ENCODE data around the gene ADGRG1. TPM values are rescaled to one million over a fixed set of nuclear protein-coding genes. Genes with fewer than 3 reads are reported as not detected.

ADGRG1 gene
- total RNA-seq, 2 experiments from 2014 or later = not detected

- Histone ChIP-seq H3K9me3 (ENCODE audit: low read length) (no peaks in the 10 kb centered on the region), H3K9me2 (ENCODE audit: insufficient read depth, low read length) (no peaks in the 10 kb centered on the region), H3K4me2 (ENCODE audit: low read length) (no peak overlapping the region), H3K4me1 (ENCODE audit: insufficient read depth, low read length, poor library complexity, severe bottlenecking) (no peaks in the 10 kb centered on the region), H3K27ac (ENCODE audit: low read depth, low read length, poor library complexity, severe bottlenecking) (no peak overlapping the region), H2AFZ (ENCODE audit: low read length) (no peak overlapping the region), H3K79me2 (ENCODE audit: insufficient read depth, low read depth, low read length) (no peaks in the 10 kb centered on the region), H4K20me1 (ENCODE audit: insufficient read depth, low read length) (no peaks in the 10 kb centered on the region; the same call in 1 of the 2 replicates), H3K4me3 (ENCODE audit: low read depth, low read length, poor library complexity, severe bottlenecking) (no peak overlapping the region), H3K36me3 (ENCODE audit: insufficient read depth, low read length) (no peaks in the 10 kb centered on the region)
- ChIA-PET CTCF (ENCODE audit: unreplicated experiment) (no interaction called here), POLR2A (no interaction called here)
- no peak for TF ChIP-seq EZH2phosphoT487 (IDR thresholded peaks at IDR 0.05; ENCODE audit: borderline replicate concordance, low read depth, low read length)
- TF ChIP-seq, protein P1, sequence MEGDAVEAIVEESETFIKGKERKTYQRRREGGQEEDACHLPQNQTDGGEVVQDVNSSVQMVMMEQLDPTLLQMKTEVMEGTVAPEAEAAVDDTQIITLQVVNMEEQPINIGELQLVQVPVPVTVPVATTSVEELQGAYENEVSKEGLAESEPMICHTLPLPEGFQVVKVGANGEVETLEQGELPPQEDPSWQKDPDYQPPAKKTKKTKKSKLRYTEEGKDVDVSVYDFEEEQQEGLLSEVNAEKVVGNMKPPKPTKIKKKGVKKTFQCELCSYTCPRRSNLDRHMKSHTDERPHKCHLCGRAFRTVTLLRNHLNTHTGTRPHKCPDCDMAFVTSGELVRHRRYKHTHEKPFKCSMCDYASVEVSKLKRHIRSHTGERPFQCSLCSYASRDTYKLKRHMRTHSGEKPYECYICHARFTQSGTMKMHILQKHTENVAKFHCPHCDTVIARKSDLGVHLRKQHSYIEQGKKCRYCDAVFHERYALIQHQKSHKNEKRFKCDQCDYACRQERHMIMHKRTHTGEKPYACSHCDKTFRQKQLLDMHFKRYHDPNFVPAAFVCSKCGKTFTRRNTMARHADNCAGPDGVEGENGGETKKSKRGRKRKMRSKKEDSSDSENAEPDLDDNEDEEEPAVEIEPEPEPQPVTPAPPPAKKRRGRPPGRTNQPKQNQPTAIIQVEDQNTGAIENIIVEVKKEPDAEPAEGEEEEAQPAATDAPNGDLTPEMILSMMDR (conservative IDR thresholded peaks at IDR 0.05; ENCODE audit: low read length) = no peak
- no TSS peak for BruUV-seq (replicated peaks)
- intact Hi-C loops (cut with micrococcal nuclease; ENCODE audit: unreplicated experiment) = no loop called here
- no peak for DNase-seq (ENCODE audit: low spot score)
Observed at GRCh38 chr16:57592591-57593003, 35.8 kb upstream of the ADGRG1 start.

GRCh38 chr16:57593021-57593420, 35.4 kb upstream of the ADGRG1 start:
- no peak overlapping the region for H2AFZ ChIP-seq (ENCODE audit: low read length)
- CTCF ChIA-PET (ENCODE audit: unreplicated experiment) = interaction anchor here (0.7 kb wide), 1 partner anchor 16 kb away, joined by 3 read pairs; no protein-coding TSS in a partner anchor
- H3K36me3 ChIP-seq (ENCODE audit: insufficient read depth, low read length) = no peaks in the 10 kb centered on the region
- TF ChIP-seq EZH2phosphoT487 (IDR thresholded peaks at IDR 0.05; ENCODE audit: borderline replicate concordance, low read depth, low read length) = no peak
- TF ChIP-seq, protein P1 (conservative IDR thresholded peaks at IDR 0.05; ENCODE audit: low read length) = no peak
- H3K79me2 ChIP-seq (ENCODE audit: insufficient read depth, low read depth, low read length) = no peaks in the 10 kb centered on the region
- POLR2A ChIA-PET = interaction anchor here (0.8 kb wide), 1 partner anchor 151 kb away, joined by 3 read pairs; no protein-coding TSS in a partner anchor
- H3K9me2 ChIP-seq (ENCODE audit: insufficient read depth, low read length) = no peaks in the 10 kb centered on the region
- DNase-seq (ENCODE audit: low spot score) = no peak
- BruUV-seq (replicated peaks) = no TSS peak
- intact Hi-C loops (cut with micrococcal nuclease; ENCODE audit: unreplicated experiment) = no loop called here
- H3K9me3 ChIP-seq (ENCODE audit: low read length) = no peaks in the 10 kb centered on the region
- no peak overlapping the region for H3K27ac ChIP-seq (ENCODE audit: low read depth, low read length, poor library complexity, severe bottlenecking)
- H4K20me1 ChIP-seq (ENCODE audit: insufficient read depth, low read length) = no peaks in the 10 kb centered on the region; the same call in 1 of the 2 replicates
- H3K4me3 ChIP-seq (ENCODE audit: low read depth, low read length, poor library complexity, severe bottlenecking) = no peak overlapping the region
- H3K4me1 ChIP-seq (ENCODE audit: insufficient read depth, low read length, poor library complexity, severe bottlenecking) = no peaks in the 10 kb centered on the region
- H3K4me2 ChIP-seq (ENCODE audit: low read length) = no peak overlapping the region

DNA sequence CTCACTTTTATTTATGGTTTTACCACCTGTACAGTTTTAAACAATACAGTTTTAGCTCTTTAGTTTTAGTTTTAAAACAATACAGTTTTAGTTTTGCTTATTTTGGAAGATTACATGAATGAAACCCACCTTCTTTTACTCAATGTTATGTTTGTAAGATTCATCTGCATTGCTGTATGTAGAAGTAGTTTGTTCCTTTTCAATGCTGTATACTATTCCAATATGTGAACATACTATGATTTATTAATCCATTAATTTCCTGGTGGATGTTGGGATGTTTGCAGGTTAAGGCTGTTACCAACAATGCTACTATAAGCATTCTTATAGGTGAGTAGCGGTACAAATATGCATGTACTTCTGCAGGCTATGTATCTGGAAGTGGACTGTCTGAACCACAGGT, 34.4 kb upstream of the ADGRG1 start:
- Histone ChIP-seq H3K79me2 (ENCODE audit: insufficient read depth, low read depth, low read length) (no peaks in the 10 kb centered on the region), H3K9me3 (ENCODE audit: low read length) (no peaks in the 10 kb centered on the region), H3K4me2 (ENCODE audit: low read length) (no peak overlapping the region), H3K9me2 (ENCODE audit: insufficient read depth, low read length) (no peaks in the 10 kb centered on the region), H3K36me3 (ENCODE audit: insufficient read depth, low read length) (no peaks in the 10 kb centered on the region), H3K4me1 (ENCODE audit: insufficient read depth, low read length, poor library complexity, severe bottlenecking) (no peaks in the 10 kb centered on the region), H4K20me1 (ENCODE audit: insufficient read depth, low read length) (no peaks in the 10 kb centered on the region), H2AFZ (ENCODE audit: low read length) (no peak overlapping the region), H3K4me3 (ENCODE audit: low read depth, low read length, poor library complexity, severe bottlenecking) (no peak overlapping the region), H3K27ac (ENCODE audit: low read depth, low read length, poor library complexity, severe bottlenecking) (no peak overlapping the region)
- intact Hi-C loops (cut with micrococcal nuclease; ENCODE audit: unreplicated experiment) = no loop called here
- CTCF ChIA-PET (ENCODE audit: unreplicated experiment) = interaction anchor here (0.7 kb wide), 1 partner anchor 15 kb away, joined by 3 read pairs; no protein-coding TSS in a partner anchor
- TF ChIP-seq, protein P1 (conservative IDR thresholded peaks at IDR 0.05; ENCODE audit: low read length) = no peak
- no peak for TF ChIP-seq EZH2phosphoT487 (IDR thresholded peaks at IDR 0.05; ENCODE audit: borderline replicate concordance, low read depth, low read length)
- no TSS peak for BruUV-seq (replicated peaks)
- no peak for DNase-seq (ENCODE audit: low spot score)
- POLR2A ChIA-PET = no interaction called here

All from OCI-LY7 (cell line).